MM.1S (cell line): ENCODE measurements around the gene ASPDH.

ENCODE experiments used
- CTCF ChIP-seq: fragments of 300-600 bp; sonication (generic); IDR thresholded peaks from 2 replicates; pipeline ENCODE4 v1.5.1; 2016; ENCODE audit warnings: antibody characterized with exemption, low read length, mixed read lengths
- EZH2 ChIP-seq: fragments of 300-600 bp; sonication (generic); optimal IDR thresholded peaks from 2 replicates; pipeline ENCODE3; 2017; ENCODE audit warnings: low read depth, mild to moderate bottlenecking, antibody characterized with exemption, low read length, mixed read lengths

- peak; percentile 60 for TF ChIP-seq CTCF
- TF ChIP-seq EZH2: no peak
These were observed 26.7 kb downstream of the ASPDH start for GRCh38 chr19:50486823-50487515.
